GM04504 (cell line): Measurements from ENCODE around the gene ACP1.

Source experiments
- DNase-seq: peaks from one replicate; pipeline ENCODE4 v3.0.0-alpha.2; 2012; ENCODE audit warnings: low read depth

Gene ACP1

GRCh38 chr2:264493-265468 lies at the start of gene ACP1:
TSS of gene ACP1 (plus strand) at chr2:264947. CDS start at chr2:264965, 18 bp downstream.
- peak; percentile 86 for DNase-seq

GRCh38 chr2:216068-216467 lies 48.7 kb upstream of the ACP1 start:
- DNase-seq: no peak

- no peak for DNase-seq
Observed at GRCh38 chr2:223451-223850, 41.3 kb upstream of the ACP1 start.

- DNase-seq: no peak
Observed at GRCh38 chr2:223971-224760, 40.6 kb upstream of the ACP1 start.

GRCh38 chr2:228115-228514 lies 36.6 kb upstream of the ACP1 start:
- no peak for DNase-seq

- no peak for DNase-seq
Observed at GRCh38 chr2:228518-229278, 36.0 kb upstream of the ACP1 start.

GRCh38 chr2:231521-232185 lies 33.1 kb upstream of the ACP1 start:
- no peak for DNase-seq

GRCh38 chr2:233030-233429 lies 31.7 kb upstream of the ACP1 start:
- no peak for DNase-seq

- DNase-seq: no peak
Observed at GRCh38 chr2:234421-234820, 30.3 kb upstream of the ACP1 start.

- no peak for DNase-seq
Observed at GRCh38 chr2:236993-237539, 27.7 kb upstream of the ACP1 start.

GRCh38 chr2:237878-238277 lies 26.9 kb upstream of the ACP1 start:
- no peak for DNase-seq

GRCh38 chr2:238431-238830 lies 26.3 kb upstream of the ACP1 start:
- DNase-seq: no peak

- no peak for DNase-seq
Observed at GRCh38 chr2:238869-239268, 25.9 kb upstream of the ACP1 start.

- no peak for DNase-seq
Observed at GRCh38 chr2:244547-244946, 20.2 kb upstream of the ACP1 start.

GRCh38 chr2:246489-247144 lies 18.1 kb upstream of the ACP1 start:
- DNase-seq: peak; percentile 47

- DNase-seq: no peak
Observed at GRCh38 chr2:248724-249123, 16.0 kb upstream of the ACP1 start.

- no peak for DNase-seq
Observed at GRCh38 chr2:249538-250042, 15.2 kb upstream of the ACP1 start.

GRCh38 chr2:252001-252602 lies 12.6 kb upstream of the ACP1 start:
- no peak for DNase-seq

GRCh38 chr2:253202-253638 lies 11.5 kb upstream of the ACP1 start:
- no peak for DNase-seq

- DNase-seq: no peak
Observed at GRCh38 chr2:254241-254640, 10.5 kb upstream of the ACP1 start.
